WTC11 (cell line): ENCODE results near the gene PAOX. TPM values are rescaled to one million over a fixed set of nuclear protein-coding genes. Genes with fewer than 3 reads are reported as not detected.

Experiments
- ATAC-seq: fragments of 200-7000 bp; cut with Tn5 transposase; 2 replicates; pipeline ENCODE4 v1.10.0; 2021; ENCODE audit warnings: mild to moderate bottlenecking, moderate library complexity
- CTCF ChIA-PET: fragments of 300-600 bp; sonication (Branson Sonifier 250); formaldehyde crosslinking; loops from one replicate; lab custom pipeline; 2021; ENCODE audit warnings: antibody characterized with exemption; lab: Charles Lee
- POLR2A ChIA-PET: fragments of 350-600 bp; sonication (Branson Sonifier 250); formaldehyde crosslinking; loops from one replicate; lab custom pipeline; 2021; ENCODE audit warnings: antibody characterized with exemption; lab: Charles Lee
- DNase-seq: peaks from one replicate; pipeline ENCODE4 v3.0.0; 2021; ENCODE audit warnings: low spot score
- H3K27ac Mint-ChIP-seq: 2 replicates; pipeline ENCODE4 v1.8.0; 2021; ENCODE audit warnings: mixed read lengths
- H3K27me3 Mint-ChIP-seq: 2 replicates; pipeline ENCODE4 v1.8.0; 2021; ENCODE audit warnings: low read depth, mild to moderate bottlenecking, moderate library complexity, mixed read lengths
- H3K36me3 Mint-ChIP-seq: 2 replicates; pipeline ENCODE4 v1.8.0; 2021; ENCODE audit warnings: mixed read lengths
- H3K4me1 Mint-ChIP-seq: 2 replicates; pipeline ENCODE4 v1.8.0; 2022; ENCODE audit warnings: mixed read lengths
- H3K4me3 Mint-ChIP-seq: 2 replicates; pipeline ENCODE4 v1.8.0; 2021; ENCODE audit warnings: mild to moderate bottlenecking, moderate library complexity, mixed read lengths
- H3K9me3 Mint-ChIP-seq: 2 replicates; pipeline ENCODE4 v1.8.0; 2021; ENCODE audit warnings: mixed read lengths
- ARID4B ChIP-seq: sonication (generic); formaldehyde crosslinking; IDR thresholded peaks from 2 replicates; pipeline ENCODE4 v1.8.0; 2023; ENCODE audit warnings: missing genetic modification reagents, mild to moderate bottlenecking, borderline replicate concordance
- ATF1 ChIP-seq: sonication (generic); formaldehyde crosslinking; IDR thresholded peaks from 2 replicates; pipeline ENCODE4 v1.8.1; 2023; ENCODE audit warnings: mild to moderate bottlenecking, moderate library complexity, missing genetic modification reagents
- CREB1 ChIP-seq: sonication (generic); formaldehyde crosslinking; IDR thresholded peaks from 2 replicates; pipeline ENCODE4 v1.8.0; 2023; ENCODE audit warnings: mild to moderate bottlenecking, missing genetic modification reagents
- FOXJ3 ChIP-seq: sonication (generic); formaldehyde crosslinking; IDR thresholded peaks from 2 replicates; pipeline ENCODE4 v1.9.0; 2021; ENCODE audit warnings: missing genetic modification reagents, mild to moderate bottlenecking, borderline replicate concordance
- IRF2 ChIP-seq: sonication (generic); formaldehyde crosslinking; IDR thresholded peaks from 2 replicates; pipeline ENCODE4 v1.8.0; 2022; ENCODE audit warnings: low read depth, missing genetic modification reagents, borderline replicate concordance
- MAX ChIP-seq: sonication (generic); formaldehyde crosslinking; IDR thresholded peaks from 2 replicates; pipeline ENCODE4 v1.8.0; 2022; ENCODE audit warnings: mild to moderate bottlenecking, missing genetic modification reagents
- MYBL2 ChIP-seq: sonication (generic); formaldehyde crosslinking; IDR thresholded peaks from 2 replicates; pipeline ENCODE4 v1.8.1; 2023; ENCODE audit warnings: mild to moderate bottlenecking, moderate library complexity, missing genetic modification reagents
- OVOL2 ChIP-seq: fragments of 250-450 bp; sonication (Bioruptor Pico); IDR thresholded peaks from 2 replicates; pipeline ENCODE4 v1.9.0; 2021; ENCODE audit warnings: mild to moderate bottlenecking, borderline replicate concordance
- SMAD3 ChIP-seq: sonication (generic); formaldehyde crosslinking; IDR thresholded peaks from 2 replicates; pipeline ENCODE4 v1.8.0; 2022; ENCODE audit warnings: missing genetic modification reagents, mild to moderate bottlenecking, borderline replicate concordance
- SOX15 ChIP-seq: fragments of 250-450 bp; sonication (Bioruptor Pico); IDR thresholded peaks from 2 replicates; pipeline ENCODE4 v1.9.0; 2021; ENCODE audit warnings: mild to moderate bottlenecking
- TP53 ChIP-seq: sonication (generic); formaldehyde crosslinking; IDR thresholded peaks from 2 replicates; pipeline ENCODE4 v1.8.1; 2023; ENCODE audit warnings: mild to moderate bottlenecking, missing genetic modification reagents
- ZMAT4 ChIP-seq: fragments of 250-450 bp; sonication (Bioruptor Pico); IDR thresholded peaks from 2 replicates; pipeline ENCODE4 v1.9.0; 2021; ENCODE audit warnings: mild to moderate bottlenecking
- ZNF232 ChIP-seq: sonication (generic); formaldehyde crosslinking; IDR thresholded peaks from 2 replicates; pipeline ENCODE4 v1.8.0; 2022; ENCODE audit warnings: mild to moderate bottlenecking, missing genetic modification reagents
- ZNF396 ChIP-seq: fragments of 250-450 bp; sonication (Bioruptor Pico); IDR thresholded peaks from 2 replicates; pipeline ENCODE4 v1.8.0; 2021; ENCODE audit warnings: mild to moderate bottlenecking, moderate library complexity, borderline replicate concordance
- ZNF532 ChIP-seq: fragments of 250-450 bp; sonication (Bioruptor Pico); IDR thresholded peaks from 2 replicates; pipeline ENCODE4 v1.9.0; 2021; ENCODE audit warnings: mild to moderate bottlenecking, borderline replicate concordance
- total RNA-seq: library from RNA; stranded (reverse); gene quantifications from 3 replicates; pipeline ENCODE4 v1.2.3, GENCODE V29; 2021
- TF ChIP-seq, protein P1 (sequence below): sonication (generic); formaldehyde crosslinking; IDR thresholded peaks from 2 replicates; pipeline ENCODE4 v1.8.0; 2022; ENCODE audit warnings: mild to moderate bottlenecking, missing genetic modification reagents
- TF ChIP-seq, protein P2 (sequence below): sonication (generic); formaldehyde crosslinking; IDR thresholded peaks from 2 replicates; pipeline ENCODE4 v1.8.1; 2023; ENCODE audit warnings: mild to moderate bottlenecking, missing genetic modification reagents
- TF ChIP-seq, protein P3 (sequence below): sonication (generic); formaldehyde crosslinking; IDR thresholded peaks from 2 replicates; pipeline ENCODE4 v1.8.1; 2023; ENCODE audit warnings: mild to moderate bottlenecking, missing genetic modification reagents, moderate library complexity

The PAOX gene
- total RNA-seq, 1 experiment from 2014 or later: 3.6 TPM

GRCh38 chr10:133359972-133360610, 19.0 kb upstream of the PAOX start:
- H3K4me1 Mint-ChIP-seq: no peaks in the 10 kb centered on the region
- ATAC-seq (no peak), DNase-seq (no peak)
- TF ChIP-seq CREB1 (CRISPR knock-in tag) (no peak), ATF1 (no peak)
- H3K27ac Mint-ChIP-seq: no peak overlapping the region
- no peak overlapping the region for H3K4me3 Mint-ChIP-seq
- H3K9me3 Mint-ChIP-seq: no peaks in the 10 kb centered on the region
- peaks cover 25% of the 10 kb centered on the region for H3K36me3 Mint-ChIP-seq
- H3K27me3 Mint-ChIP-seq: peaks cover 12% of the 10 kb centered on the region
- ChIA-PET POLR2A (no interaction called here), CTCF (no interaction called here)

DNA sequence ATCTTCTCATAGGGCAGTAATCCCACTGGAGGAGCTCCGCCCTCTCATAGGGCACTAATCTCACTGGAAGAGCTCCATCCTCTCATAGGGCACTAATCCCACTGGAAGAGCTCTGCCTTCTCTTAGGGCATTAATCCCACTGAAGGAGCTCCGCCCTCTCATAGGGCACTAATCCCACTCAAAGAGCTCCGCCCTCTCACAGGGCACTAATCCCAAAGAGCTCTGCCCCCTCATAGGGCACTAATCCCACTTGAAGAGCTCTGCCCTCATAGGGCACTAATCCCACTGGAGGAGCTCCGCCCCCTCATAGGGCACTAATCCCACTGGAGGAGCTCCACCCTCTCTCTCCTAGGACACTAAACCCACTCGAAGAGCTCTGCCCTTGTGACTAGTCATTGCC, 17.8 kb upstream of the PAOX start:
- POLR2A ChIA-PET: interaction anchor here (0.9 kb wide), 1 partner anchor 12 kb away, joined by 3 read pairs; the partner anchor contains the start of gene ECHS1
- Mint-ChIP-seq H3K4me3 (no peak overlapping the region), H3K27ac (no peak overlapping the region), H3K27me3 (peaks cover 12% of the 10 kb centered on the region), H3K4me1 (no peaks in the 10 kb centered on the region), H3K36me3 (peaks cover 33% of the 10 kb centered on the region), H3K9me3 (no peaks in the 10 kb centered on the region)
- DNase-seq (no peak), ATAC-seq (no peak)
- CTCF ChIA-PET: interaction anchor here (1.5 to 2.4 kb wide), 3 partner anchors 31 to 47 kb away, joined by 3 to 14 read pairs (median 6); no protein-coding TSS in a partner anchor
- TF ChIP-seq ZNF232 (CRISPR knock-in tag): no peak
- TF ChIP-seq FOXJ3 (CRISPR knock-in tag): no peak
- TF ChIP-seq, protein P1, sequence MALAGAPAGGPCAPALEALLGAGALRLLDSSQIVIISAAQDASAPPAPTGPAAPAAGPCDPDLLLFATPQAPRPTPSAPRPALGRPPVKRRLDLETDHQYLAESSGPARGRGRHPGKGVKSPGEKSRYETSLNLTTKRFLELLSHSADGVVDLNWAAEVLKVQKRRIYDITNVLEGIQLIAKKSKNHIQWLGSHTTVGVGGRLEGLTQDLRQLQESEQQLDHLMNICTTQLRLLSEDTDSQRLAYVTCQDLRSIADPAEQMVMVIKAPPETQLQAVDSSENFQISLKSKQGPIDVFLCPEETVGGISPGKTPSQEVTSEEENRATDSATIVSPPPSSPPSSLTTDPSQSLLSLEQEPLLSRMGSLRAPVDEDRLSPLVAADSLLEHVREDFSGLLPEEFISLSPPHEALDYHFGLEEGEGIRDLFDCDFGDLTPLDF (CRISPR knock-in tag): no peak
- TF ChIP-seq ZMAT4: no peak
- no peak for TF ChIP-seq MYBL2 (CRISPR knock-in tag)
- TF ChIP-seq ARID4B (CRISPR knock-in tag): no peak
- TF ChIP-seq, protein P2, sequence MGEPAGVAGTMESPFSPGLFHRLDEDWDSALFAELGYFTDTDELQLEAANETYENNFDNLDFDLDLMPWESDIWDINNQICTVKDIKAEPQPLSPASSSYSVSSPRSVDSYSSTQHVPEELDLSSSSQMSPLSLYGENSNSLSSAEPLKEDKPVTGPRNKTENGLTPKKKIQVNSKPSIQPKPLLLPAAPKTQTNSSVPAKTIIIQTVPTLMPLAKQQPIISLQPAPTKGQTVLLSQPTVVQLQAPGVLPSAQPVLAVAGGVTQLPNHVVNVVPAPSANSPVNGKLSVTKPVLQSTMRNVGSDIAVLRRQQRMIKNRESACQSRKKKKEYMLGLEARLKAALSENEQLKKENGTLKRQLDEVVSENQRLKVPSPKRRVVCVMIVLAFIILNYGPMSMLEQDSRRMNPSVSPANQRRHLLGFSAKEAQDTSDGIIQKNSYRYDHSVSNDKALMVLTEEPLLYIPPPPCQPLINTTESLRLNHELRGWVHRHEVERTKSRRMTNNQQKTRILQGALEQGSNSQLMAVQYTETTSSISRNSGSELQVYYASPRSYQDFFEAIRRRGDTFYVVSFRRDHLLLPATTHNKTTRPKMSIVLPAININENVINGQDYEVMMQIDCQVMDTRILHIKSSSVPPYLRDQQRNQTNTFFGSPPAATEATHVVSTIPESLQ (CRISPR knock-in tag): no peak
- TF ChIP-seq SOX15 (CRISPR knock-in tag): no peak
- TF ChIP-seq MAX (CRISPR knock-in tag): no peak
- no peak for TF ChIP-seq ZNF396 (CRISPR knock-in tag)
- TF ChIP-seq, protein P3, sequence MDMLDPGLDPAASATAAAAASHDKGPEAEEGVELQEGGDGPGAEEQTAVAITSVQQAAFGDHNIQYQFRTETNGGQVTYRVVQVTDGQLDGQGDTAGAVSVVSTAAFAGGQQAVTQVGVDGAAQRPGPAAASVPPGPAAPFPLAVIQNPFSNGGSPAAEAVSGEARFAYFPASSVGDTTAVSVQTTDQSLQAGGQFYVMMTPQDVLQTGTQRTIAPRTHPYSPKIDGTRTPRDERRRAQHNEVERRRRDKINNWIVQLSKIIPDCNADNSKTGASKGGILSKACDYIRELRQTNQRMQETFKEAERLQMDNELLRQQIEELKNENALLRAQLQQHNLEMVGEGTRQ (CRISPR knock-in tag): no peak
- TF ChIP-seq OVOL2: no peak
- no peak for TF ChIP-seq SMAD3 (CRISPR knock-in tag)
- TF ChIP-seq TP53 (CRISPR knock-in tag): no peak
- TF ChIP-seq ZNF532 (CRISPR knock-in tag): no peak
- no peak for TF ChIP-seq IRF2 (CRISPR knock-in tag)
